HG02759 (cell line): ENCODE results near the gene GRIN2C.

Source experiments
- ATAC-seq: cut with Tn5 transposase; IDR thresholded peaks from one replicate; pipeline ENCODE4 v1.9.1; 2021; ENCODE audit warnings: mild to moderate bottlenecking, moderate library complexity; ENCODE audit not compliant: unreplicated experiment

The GRIN2C gene

GRCh38 chr17:74850310-74850709, 9.4 kb downstream of the GRIN2C start:
- ATAC-seq: no peak

GRCh38 chr17:74848656-74849399, 10.9 kb downstream of the GRIN2C start:
- ATAC-seq: no peak

- ATAC-seq: no peak
These were observed 13.1 kb downstream of the GRIN2C start for GRCh38 chr17:74846621-74847020.

- no peak for ATAC-seq
These were observed 16.4 kb downstream of the GRIN2C start for GRCh38 chr17:74843352-74843627.

GRCh38 chr17:74842599-74843351, 16.9 kb downstream of the GRIN2C start:
- ATAC-seq: no peak

GRCh38 chr17:74842146-74842598, 17.5 kb downstream of the GRIN2C start:
- no peak for ATAC-seq

GRCh38 chr17:74840989-74841666, 18.6 kb downstream of the GRIN2C start:
- no peak for ATAC-seq

GRCh38 chr17:74839990-74840852, 19.5 kb downstream of the GRIN2C start:
- no peak for ATAC-seq

GRCh38 chr17:74838274-74838673, 21.4 kb downstream of the GRIN2C start:
- no peak for ATAC-seq

GRCh38 chr17:74836691-74837467, 22.8 kb downstream of the GRIN2C start:
- no peak for ATAC-seq

GRCh38 chr17:74836191-74836590, 23.5 kb downstream of the GRIN2C start:
- no peak for ATAC-seq

- no peak for ATAC-seq
These were observed 25.9 kb downstream of the GRIN2C start for GRCh38 chr17:74833501-74834377.

- ATAC-seq: no peak
These were observed 27.3 kb downstream of the GRIN2C start for GRCh38 chr17:74832421-74832820.

- no peak for ATAC-seq
These were observed 28.1 kb downstream of the GRIN2C start for GRCh38 chr17:74831444-74832146.

GRCh38 chr17:74830861-74831260, 28.8 kb downstream of the GRIN2C start:
- no peak for ATAC-seq

- ATAC-seq: no peak
These were observed 31.9 kb downstream of the GRIN2C start for GRCh38 chr17:74827800-74828199.

GRCh38 chr17:74825952-74826719, 33.5 kb downstream of the GRIN2C start:
- ATAC-seq: no peak
